ENCODE data around the gene ATP5F1E. TPM values are rescaled to one million over a fixed set of nuclear protein-coding genes. Genes with fewer than 3 reads are reported as not detected.

The ATP5F1E gene
- total RNA-seq, 1 donor from 2014 or later = 86.1 TPM

DNA sequence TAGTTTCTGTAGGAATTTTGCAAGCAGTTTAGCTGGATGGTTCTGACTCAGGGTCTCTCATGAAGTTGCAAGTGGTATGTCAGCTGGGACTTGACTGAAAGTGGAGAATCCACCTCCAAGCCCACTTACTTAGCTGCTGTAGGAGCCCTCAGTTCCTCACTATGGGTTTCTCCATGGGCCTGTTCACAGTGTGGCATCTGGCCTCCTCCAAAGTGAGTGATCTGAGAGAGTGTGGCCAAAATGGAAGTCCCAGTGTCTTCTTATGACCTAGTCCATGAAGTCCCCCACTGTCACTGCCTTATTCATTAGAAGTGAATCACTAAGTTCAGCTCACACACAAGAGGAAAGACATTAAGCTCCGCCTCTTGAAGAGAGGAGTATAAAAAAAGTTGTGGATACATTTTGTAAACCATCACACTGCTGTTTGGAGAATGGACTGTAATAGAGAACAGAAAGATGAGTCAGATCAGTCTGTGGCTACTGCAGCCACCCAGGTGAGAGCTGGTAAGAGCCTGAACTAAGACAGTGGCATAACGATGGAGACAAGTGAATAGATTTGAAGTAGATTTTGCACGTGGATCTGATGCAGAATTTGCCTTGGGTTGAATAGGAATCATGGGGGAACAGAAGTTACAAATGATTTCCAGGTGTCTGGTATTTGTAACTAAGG, 55.9 kb downstream of the ATP5F1E start:
- H3K36me3 Mint-ChIP-seq (ENCODE audit: low read depth) = no peaks in the 10 kb centered on the region
- ChIA-PET CTCF (no interaction called here), POLR2A (no interaction called here)
- ATAC-seq (ENCODE audit: low read depth) (no peak), DNase-seq (no peak)
- no peak overlapping the region for H3K27ac Mint-ChIP-seq
- H3K27me3 Mint-ChIP-seq = no peaks in the 10 kb centered on the region
- no peak overlapping the region for H3K4me3 Mint-ChIP-seq
- intact Hi-C loops (cut with micrococcal nuclease) = no loop called here
- peaks cover 21% of the 10 kb centered on the region for H3K4me1 Mint-ChIP-seq
- peaks cover 7% of the 10 kb centered on the region for H3K9me3 Mint-ChIP-seq
- TF ChIP-seq, protein P1, sequence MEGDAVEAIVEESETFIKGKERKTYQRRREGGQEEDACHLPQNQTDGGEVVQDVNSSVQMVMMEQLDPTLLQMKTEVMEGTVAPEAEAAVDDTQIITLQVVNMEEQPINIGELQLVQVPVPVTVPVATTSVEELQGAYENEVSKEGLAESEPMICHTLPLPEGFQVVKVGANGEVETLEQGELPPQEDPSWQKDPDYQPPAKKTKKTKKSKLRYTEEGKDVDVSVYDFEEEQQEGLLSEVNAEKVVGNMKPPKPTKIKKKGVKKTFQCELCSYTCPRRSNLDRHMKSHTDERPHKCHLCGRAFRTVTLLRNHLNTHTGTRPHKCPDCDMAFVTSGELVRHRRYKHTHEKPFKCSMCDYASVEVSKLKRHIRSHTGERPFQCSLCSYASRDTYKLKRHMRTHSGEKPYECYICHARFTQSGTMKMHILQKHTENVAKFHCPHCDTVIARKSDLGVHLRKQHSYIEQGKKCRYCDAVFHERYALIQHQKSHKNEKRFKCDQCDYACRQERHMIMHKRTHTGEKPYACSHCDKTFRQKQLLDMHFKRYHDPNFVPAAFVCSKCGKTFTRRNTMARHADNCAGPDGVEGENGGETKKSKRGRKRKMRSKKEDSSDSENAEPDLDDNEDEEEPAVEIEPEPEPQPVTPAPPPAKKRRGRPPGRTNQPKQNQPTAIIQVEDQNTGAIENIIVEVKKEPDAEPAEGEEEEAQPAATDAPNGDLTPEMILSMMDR (IDR thresholded peaks at IDR 0.05) = no peak

Other genes starting within 250 kb of the ATP5F1E start
- 1.4 and 1.5 TPM in 2 replicates for gene GNAS-AS1, start 181.4 kb downstream of the ATP5F1E start, total RNA-seq
- 784 and 849 TPM in 2 replicates for gene GNAS, start 179.6 kb downstream of the ATP5F1E start, total RNA-seq
- 97.2 and 107 TPM in 2 replicates for gene NELFCD, start 51.1 kb downstream of the ATP5F1E start, total RNA-seq
- gene CTSZ, start 25.1 kb downstream of the ATP5F1E start, total RNA-seq = 262 and 278 TPM in 2 replicates
- gene TUBB1, start 12.9 kb downstream of the ATP5F1E start, total RNA-seq = 0.05 and 0.09 TPM in 2 replicates
- 54.2 and 58.4 TPM in 2 replicates for gene PRELID3B, start 10.5 kb upstream of the ATP5F1E start, total RNA-seq
- gene ZNF831, start 131.5 kb upstream of the ATP5F1E start, total RNA-seq = 3.2 and 4.0 TPM in 2 replicates